ENCODE results near the gene HPSE2. TPM values are rescaled to one million over a fixed set of nuclear protein-coding genes. Genes with fewer than 3 reads are reported as not detected.
"Not testable (repeated sequence)": the region's sequence is repeated elsewhere in the genome, so short reads cannot be mapped to it uniquely, and the experiment has no call there.

Gene HPSE2
- total and polyA plus RNA-seq, 8 donors: 0.58 to 15.8 (median 2.0) TPM

DNA sequence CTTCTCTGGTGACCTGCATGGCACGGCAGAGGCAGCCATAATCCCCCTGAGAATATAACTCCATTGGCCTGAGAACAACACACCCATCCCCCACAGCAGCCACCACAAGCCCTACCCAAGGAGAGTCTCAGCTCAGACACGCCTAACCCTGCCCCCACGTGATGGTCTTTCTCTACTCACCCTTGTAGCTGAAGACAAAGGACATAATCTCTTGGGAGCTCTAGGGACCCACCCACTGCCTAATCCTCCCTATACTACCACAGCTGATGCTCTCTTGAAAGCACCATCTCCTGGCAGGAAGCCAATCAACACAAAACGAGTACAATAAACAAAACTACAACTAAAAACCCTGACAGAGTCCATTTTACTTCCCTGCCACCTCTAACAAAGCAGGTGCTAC, 30.7 kb upstream of the HPSE2 start:
- no peak overlapping the region for H3K27ac ChIP-seq
- peaks cover 0 to 17% (median 14%) of the 10 kb centered on the region in 4 donors for H3K9me3 ChIP-seq
- H3K36me3 ChIP-seq: no peaks in the 10 kb centered on the region
- no peak for TF ChIP-seq EP300 (IDR thresholded peaks at IDR 0.05)
- TF ChIP-seq POLR2AphosphoS5 (IDR thresholded peaks at IDR 0.05): no peak
- TF ChIP-seq, protein P1, sequence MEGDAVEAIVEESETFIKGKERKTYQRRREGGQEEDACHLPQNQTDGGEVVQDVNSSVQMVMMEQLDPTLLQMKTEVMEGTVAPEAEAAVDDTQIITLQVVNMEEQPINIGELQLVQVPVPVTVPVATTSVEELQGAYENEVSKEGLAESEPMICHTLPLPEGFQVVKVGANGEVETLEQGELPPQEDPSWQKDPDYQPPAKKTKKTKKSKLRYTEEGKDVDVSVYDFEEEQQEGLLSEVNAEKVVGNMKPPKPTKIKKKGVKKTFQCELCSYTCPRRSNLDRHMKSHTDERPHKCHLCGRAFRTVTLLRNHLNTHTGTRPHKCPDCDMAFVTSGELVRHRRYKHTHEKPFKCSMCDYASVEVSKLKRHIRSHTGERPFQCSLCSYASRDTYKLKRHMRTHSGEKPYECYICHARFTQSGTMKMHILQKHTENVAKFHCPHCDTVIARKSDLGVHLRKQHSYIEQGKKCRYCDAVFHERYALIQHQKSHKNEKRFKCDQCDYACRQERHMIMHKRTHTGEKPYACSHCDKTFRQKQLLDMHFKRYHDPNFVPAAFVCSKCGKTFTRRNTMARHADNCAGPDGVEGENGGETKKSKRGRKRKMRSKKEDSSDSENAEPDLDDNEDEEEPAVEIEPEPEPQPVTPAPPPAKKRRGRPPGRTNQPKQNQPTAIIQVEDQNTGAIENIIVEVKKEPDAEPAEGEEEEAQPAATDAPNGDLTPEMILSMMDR (IDR thresholded peaks at IDR 0.05): no peak
- no peak for TF ChIP-seq POLR2A (IDR thresholded peaks at IDR 0.05)
- H3K4me3 ChIP-seq: no peak overlapping the region
- intact Hi-C loops (cut with DNase I; ENCODE audit: low total_unique reads): no loop called here
- WGBS, 5 donors: 36 to 55% (median 42%) methylated on average over 4 of the region's 4 CpGs
- H3K4me1 ChIP-seq: no peaks in the 10 kb centered on the region
- no peaks in the 10 kb centered on the region for H3K27me3 ChIP-seq
- DNase-seq: no peak

DNA sequence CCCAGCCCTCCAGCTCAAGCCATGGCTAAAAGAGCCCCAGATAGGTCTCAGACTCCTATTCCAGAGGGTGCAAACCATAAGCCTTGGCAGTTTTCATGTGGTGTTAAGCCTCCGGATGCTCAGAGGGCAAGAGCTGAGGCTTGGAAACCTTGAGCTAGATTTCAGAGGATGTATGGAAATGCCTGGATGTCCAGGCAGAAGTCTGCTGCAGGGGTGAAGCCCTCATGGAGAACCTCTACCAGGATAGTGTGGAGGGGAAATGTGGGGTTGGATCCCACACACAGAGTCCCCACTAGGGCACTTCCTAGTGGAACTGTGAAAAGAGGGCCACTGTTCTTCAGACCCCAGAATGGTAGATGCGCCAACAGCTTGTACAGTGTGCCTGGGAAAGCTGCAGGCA, 13.2 kb upstream of the HPSE2 start:
- DNase-seq: no peak
- intact Hi-C loops (cut with DNase I; ENCODE audit: low total_unique reads): loop anchor here (5.0 kb wide), 1 partner anchor 782 kb away; no protein-coding TSS in a partner anchor
- WGBS, 5 donors: 39 to 85% (median 43%) methylated on average over 2 of the region's 2 CpGs
- Histone ChIP-seq H3K4me1 (no peaks in the 10 kb centered on the region), H3K4me3 (no peak overlapping the region), H3K36me3 (no peaks in the 10 kb centered on the region), H3K27ac (no peak overlapping the region), H3K27me3 (peaks cover 0 to 7% (median 0%) of the 10 kb centered on the region in 3 donors), H3K9me3 (peaks cover 8 to 24% (median 13%) of the 10 kb centered on the region in 4 donors)
- no peak for TF ChIP-seq EP300 (IDR thresholded peaks at IDR 0.05)
- TF ChIP-seq, protein P1 (IDR thresholded peaks at IDR 0.05): no peak
- no peak for TF ChIP-seq POLR2AphosphoS5 (IDR thresholded peaks at IDR 0.05)
- TF ChIP-seq POLR2A (IDR thresholded peaks at IDR 0.05): no peak

DNA sequence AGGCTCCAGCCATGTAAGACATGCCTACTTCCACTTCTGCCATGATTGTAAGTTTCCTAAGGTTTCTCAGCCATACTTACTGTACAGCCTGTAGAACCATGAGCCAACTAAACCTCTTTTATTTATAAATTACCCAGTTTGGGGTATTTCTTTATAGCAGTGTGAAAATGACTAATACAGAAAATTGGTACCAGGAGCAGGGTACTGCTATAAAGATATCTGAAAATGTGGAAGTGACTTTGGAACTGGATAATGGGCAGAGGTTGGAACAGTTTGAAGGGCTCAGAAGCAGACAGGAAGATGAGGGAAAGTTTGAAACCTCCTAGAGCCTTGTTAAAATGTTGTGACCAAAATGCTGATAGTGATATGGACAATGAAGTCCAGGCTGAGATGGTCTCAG, 12.2 kb upstream of the HPSE2 start:
- not testable (repeated sequence) for H3K36me3 ChIP-seq, H3K4me3 ChIP-seq, H3K27me3 ChIP-seq, DNase-seq, H3K27ac ChIP-seq, H3K4me1 ChIP-seq
- intact Hi-C loops (cut with DNase I; ENCODE audit: low total_unique reads): loop anchor here (5.0 kb wide), 1 partner anchor 781 kb away; no protein-coding TSS in a partner anchor
- peaks cover 8 to 24% (median 13%) of the 10 kb centered on the region in 4 donors for H3K9me3 ChIP-seq

DNA sequence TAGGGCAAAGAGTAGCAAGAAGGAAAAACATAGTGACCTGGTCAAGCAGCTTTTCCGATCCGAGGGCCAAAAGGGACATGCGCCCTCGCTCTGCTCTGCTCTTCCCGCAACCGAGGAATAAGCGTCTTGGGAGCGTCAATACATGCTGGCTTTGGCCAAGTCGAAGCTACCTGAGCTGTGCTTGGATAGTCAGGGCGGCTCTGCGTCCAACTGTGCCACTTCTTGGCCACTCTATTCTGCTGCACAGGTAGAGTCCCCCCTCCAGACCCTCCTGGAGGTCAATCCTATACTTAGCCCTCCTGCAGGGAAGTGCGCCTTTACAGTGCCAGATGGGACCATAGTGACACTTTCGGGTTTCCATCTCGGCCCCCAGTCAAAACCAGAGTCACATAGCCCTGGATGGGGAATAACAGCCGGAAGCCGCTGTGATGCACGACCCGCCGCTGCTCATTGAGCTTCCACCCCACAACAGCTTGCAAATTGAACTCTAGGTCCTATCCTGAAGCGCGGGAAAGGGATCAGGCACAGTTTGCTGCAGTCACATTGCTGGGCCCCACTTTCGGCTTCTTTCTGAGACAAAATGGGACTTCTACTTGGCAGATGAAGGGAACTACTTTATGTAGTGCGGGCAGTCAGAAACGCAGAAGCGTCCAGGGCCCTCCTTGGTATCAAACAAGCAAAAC, 1.1 kb upstream of the HPSE2 start:
- DNase-seq: peak in 1 of 2 donors; percentile 4
- intact Hi-C loops (cut with DNase I; ENCODE audit: low total_unique reads): no loop called here
- Histone ChIP-seq H3K27me3 (peaks cover 6 to 75% (median 54%) of the 10 kb centered on the region in 3 donors), H3K4me3 (peak overlapping the region; percentile 51 to 56 (median 54)), H3K9me3 (no peaks in the 10 kb centered on the region), H3K36me3 (no peaks in the 10 kb centered on the region), H3K4me1 (peaks cover 14 to 50% (median 32%) of the 10 kb centered on the region in 4 donors), H3K27ac (peak overlapping the region in 3 of 5 donors; percentile 16 to 54 (median 43))
- 20 to 33% (median 26%) methylated on average over 25 of the region's 25 CpGs for WGBS, 5 donors
- TF ChIP-seq POLR2AphosphoS5 (IDR thresholded peaks at IDR 0.05) (no peak), POLR2A (IDR thresholded peaks at IDR 0.05) (no peak), EP300 (IDR thresholded peaks at IDR 0.05) (no peak)
- TF ChIP-seq, protein P1 (IDR thresholded peaks at IDR 0.05): no peak
